GM06990 (cell line): ENCODE data around the gene UBXN4.

Experiments used
- DNase-seq: peaks from one replicate; pipeline ENCODE4 v3.0.0-alpha.2; 2011; ENCODE audit not compliant: insufficient read length; ENCODE audit errors: extremely low read depth
- H3K27me3 ChIP-seq: replicated peaks from 2 replicates; pipeline ENCODE4 v1.6.0; 2011; ENCODE audit warnings: low read length; ENCODE audit not compliant: control insufficient read depth, insufficient read depth
- H3K36me3 ChIP-seq: 2 replicates; pipeline ENCODE4 v1.5.1; 2011; ENCODE audit warnings: low read length; ENCODE audit not compliant: control insufficient read depth, insufficient read depth
- H3K4me3 ChIP-seq: replicated peaks from 2 replicates; pipeline ENCODE4 v1.5.1; 2011; ENCODE audit warnings: low read depth, mild to moderate bottlenecking, control low read depth, low read length
- TF ChIP-seq, protein P1 (sequence below): IDR thresholded peaks from 2 replicates; pipeline ENCODE4 v1.5.1; 2011; ENCODE audit warnings: low read length, control low read depth, mild to moderate bottlenecking, inconsistent platforms; ENCODE audit not compliant: insufficient read depth, poor library complexity, severe bottlenecking

Gene UBXN4

DNA sequence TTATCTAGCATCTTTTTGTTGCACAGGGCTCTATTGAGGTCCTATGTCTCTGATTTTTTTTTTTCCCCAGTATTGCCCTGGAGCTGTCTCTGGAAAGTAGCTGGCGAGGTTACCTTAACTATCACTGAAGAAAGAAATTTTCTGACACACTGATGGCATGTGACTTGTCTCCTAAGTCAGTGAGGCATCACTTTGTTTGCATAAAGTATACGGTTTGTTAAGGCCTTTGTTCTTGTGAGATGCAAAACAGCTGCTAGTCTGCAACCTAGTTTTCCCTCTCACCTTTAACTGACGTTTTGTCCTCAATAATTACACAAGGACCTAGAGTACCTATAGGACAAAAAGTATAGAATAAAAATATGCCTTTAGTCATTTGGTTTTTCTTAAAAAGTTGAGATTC is 41.8 kb downstream of the UBXN4 start:
- no peak for DNase-seq
- no peaks in the 10 kb centered on the region for H3K27me3 ChIP-seq
- H3K36me3 ChIP-seq: peaks cover 11% of the 10 kb centered on the region
- TF ChIP-seq, protein P1, sequence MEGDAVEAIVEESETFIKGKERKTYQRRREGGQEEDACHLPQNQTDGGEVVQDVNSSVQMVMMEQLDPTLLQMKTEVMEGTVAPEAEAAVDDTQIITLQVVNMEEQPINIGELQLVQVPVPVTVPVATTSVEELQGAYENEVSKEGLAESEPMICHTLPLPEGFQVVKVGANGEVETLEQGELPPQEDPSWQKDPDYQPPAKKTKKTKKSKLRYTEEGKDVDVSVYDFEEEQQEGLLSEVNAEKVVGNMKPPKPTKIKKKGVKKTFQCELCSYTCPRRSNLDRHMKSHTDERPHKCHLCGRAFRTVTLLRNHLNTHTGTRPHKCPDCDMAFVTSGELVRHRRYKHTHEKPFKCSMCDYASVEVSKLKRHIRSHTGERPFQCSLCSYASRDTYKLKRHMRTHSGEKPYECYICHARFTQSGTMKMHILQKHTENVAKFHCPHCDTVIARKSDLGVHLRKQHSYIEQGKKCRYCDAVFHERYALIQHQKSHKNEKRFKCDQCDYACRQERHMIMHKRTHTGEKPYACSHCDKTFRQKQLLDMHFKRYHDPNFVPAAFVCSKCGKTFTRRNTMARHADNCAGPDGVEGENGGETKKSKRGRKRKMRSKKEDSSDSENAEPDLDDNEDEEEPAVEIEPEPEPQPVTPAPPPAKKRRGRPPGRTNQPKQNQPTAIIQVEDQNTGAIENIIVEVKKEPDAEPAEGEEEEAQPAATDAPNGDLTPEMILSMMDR: no peak
- no peak overlapping the region for H3K4me3 ChIP-seq

DNA sequence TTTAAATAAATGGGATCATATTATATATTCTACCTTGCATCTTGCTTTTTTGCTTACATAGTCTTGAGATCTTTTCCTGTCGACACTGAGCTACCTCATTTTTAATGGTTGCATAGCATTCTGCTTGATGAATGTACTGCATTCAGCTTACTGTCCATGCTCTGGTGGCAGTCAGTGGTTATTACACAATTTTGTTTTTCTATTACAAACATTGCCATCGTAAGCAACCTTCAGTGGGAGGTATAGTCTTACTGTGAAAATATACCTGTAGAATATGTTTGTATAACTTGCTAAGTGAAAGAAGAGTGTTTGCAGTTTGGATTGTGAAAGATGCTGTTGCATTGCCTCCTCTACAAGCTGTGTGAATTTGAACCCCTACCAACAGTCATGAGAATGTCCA is 43.4 kb downstream of the UBXN4 start:
- Histone ChIP-seq H3K4me3 (no peak overlapping the region), H3K27me3 (no peaks in the 10 kb centered on the region), H3K36me3 (peaks cover 10% of the 10 kb centered on the region)
- TF ChIP-seq, protein P1: no peak
- no peak for DNase-seq

DNA sequence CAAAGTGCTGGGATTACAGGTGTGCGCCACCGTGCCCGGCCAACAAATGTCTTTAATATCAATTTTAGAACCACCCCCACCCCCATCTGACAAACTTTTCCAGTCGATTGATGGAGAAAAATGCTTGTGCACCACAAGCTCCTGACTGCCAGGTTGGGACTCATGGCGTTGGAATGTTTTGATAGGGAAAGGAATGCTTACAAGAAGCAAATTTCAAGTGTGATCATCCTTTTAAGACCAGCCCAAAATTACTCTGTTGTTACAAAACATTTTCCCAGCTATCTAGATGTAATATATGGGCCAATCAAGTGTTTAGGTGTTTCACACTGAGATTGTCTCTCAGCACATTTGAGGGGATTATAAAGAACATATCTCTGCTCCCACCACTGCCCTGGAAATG is 45.2 kb downstream of the UBXN4 start:
- Histone ChIP-seq H3K27me3 (no peaks in the 10 kb centered on the region), H3K36me3 (peaks cover 9% of the 10 kb centered on the region), H3K4me3 (no peak overlapping the region)
- no peak for DNase-seq
- TF ChIP-seq, protein P1: no peak

DNA sequence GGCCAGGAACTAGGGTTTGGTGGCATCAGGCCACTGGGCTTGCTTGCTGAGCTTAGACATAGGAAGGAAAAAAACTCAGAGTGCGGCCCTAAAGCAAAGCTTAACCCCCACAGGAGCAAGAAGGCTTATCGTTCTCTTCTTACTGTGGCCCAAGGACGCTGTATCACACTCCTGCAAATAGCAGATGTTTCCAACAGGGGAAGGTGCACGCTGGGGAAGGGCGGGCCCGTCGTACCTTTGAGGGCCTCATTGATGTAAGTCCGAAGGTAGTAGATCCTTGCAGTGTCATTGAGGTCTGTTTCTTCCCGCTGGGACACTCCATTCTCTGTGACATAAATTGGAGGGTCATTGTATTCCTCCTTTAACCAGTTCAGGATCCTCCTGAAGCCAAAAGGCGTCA is 48.8 kb downstream of the UBXN4 start:
- Histone ChIP-seq H3K4me3 (no peak overlapping the region), H3K36me3 (no peaks in the 10 kb centered on the region)
- DNase-seq: no peak

DNA sequence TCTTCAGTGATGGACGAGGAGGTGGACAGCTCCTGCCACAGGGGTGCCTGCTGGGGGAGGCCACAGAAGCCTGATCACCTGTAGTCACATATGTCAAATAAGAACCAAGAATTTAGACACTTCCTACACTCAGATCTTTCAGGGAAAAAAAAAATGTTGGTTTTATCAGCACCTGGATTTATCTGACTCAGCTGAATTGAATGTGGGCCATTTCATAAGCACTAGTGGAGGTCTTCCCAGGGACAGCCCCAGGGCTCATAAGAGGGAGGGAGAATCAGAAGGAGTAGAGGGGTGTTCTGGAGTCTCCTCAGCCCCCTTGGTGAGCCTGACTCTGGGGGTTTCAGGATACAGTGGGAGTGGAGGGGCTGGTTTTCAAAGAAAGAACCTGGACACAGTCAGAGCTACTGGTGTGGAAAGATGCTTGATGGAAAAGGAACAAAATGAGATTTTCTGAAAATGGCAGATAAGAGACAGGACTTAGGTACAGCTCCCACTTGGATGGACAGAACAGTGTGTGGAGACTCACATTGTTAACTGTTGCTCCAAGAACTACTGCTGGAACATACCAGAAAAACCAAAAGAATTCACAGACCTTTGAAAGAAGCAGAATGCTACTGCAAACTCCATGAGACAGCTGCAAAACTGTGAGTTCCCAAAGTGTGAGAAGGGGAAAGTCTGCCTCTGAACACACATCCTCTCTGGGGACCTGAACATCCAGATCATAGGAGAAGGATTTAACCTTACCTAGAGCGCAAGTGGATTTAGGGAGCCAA is 49.9 kb downstream of the UBXN4 start:
- TF ChIP-seq, protein P1: no peak
- no peak for DNase-seq
- no peak overlapping the region for H3K4me3 ChIP-seq
- no peaks in the 10 kb centered on the region for H3K27me3 ChIP-seq
- H3K36me3 ChIP-seq: no peaks in the 10 kb centered on the region

More for the DNA sequence above, 48.8 kb downstream of the UBXN4 start:
- H3K27me3 ChIP-seq: no peaks in the 10 kb centered on the region
- TF ChIP-seq, protein P1: no peak
